Kidney (tissue), 14 donors: Measurements from ENCODE around the gene ESRRB. TPM values are rescaled to one million over a fixed set of nuclear protein-coding genes. Genes with fewer than 3 reads are reported as not detected.

Experiments
- DNase-seq, 5 donors: peaks; one replicate each; pipeline ENCODE4 v3.0.0-alpha.2; 2013 to 2020
- FAIRE-seq: peaks from 2 replicates; lab custom pipeline; 2012; peaks lifted over from hg19 to GRCh38; lab: Jason Lieb, UNC
- H3K27ac ChIP-seq, 2 donors: one replicate each; pipeline ENCODE4 v1.7.0; 2013; ENCODE audit warnings: low read depth in 2 of 2, low read length in 2 of 2, inconsistent platforms in 1 of 2
- H3K27me3 ChIP-seq: one replicate; pipeline ENCODE4 v1.7.1; 2013; ENCODE audit warnings: low read length, inconsistent platforms; ENCODE audit not compliant: control insufficient read depth, insufficient read depth
- H3K36me3 ChIP-seq, 3 donors: one replicate each; pipeline versions ENCODE4 v1.7.0 to v1.7.1; 2013; ENCODE audit warnings: low read length in 3 of 3, control low read depth in 1 of 3, inconsistent platforms in 1 of 3; ENCODE audit not compliant: insufficient read depth in 3 of 3, control insufficient read depth in 2 of 3
- H3K4me1 ChIP-seq, 3 donors: one replicate each; pipeline versions ENCODE4 v1.7.0 to v1.7.1; 2013; ENCODE audit warnings: low read length in 3 of 3, inconsistent platforms in 1 of 3, low read depth in 1 of 3; ENCODE audit not compliant: control insufficient read depth in 2 of 3, insufficient read depth in 2 of 3
- H3K4me3 ChIP-seq, 3 donors: one replicate each; pipeline versions ENCODE4 v1.7.0 to v1.8.1; 2013; ENCODE audit warnings: low read length in 3 of 3, control low read depth in 1 of 3, inconsistent platforms in 1 of 3
- H3K9ac ChIP-seq, 3 donors: one replicate each; pipeline versions ENCODE4 v1.7.0 to v1.7.1; 2013; ENCODE audit warnings: low read length in 3 of 3, control low read depth in 1 of 3, inconsistent platforms in 1 of 3
- H3K9me3 ChIP-seq, 3 donors: one replicate each; pipeline versions ENCODE4 v1.7.0 to v1.7.1; 2013; ENCODE audit warnings: low read length in 3 of 3, control low read depth in 1 of 3, inconsistent platforms in 1 of 3; ENCODE audit not compliant: control insufficient read depth in 2 of 3, insufficient read depth in 1 of 3
- CTCF ChIP-seq: IDR thresholded peaks from 3 replicates; pipeline ENCODE4 v1.5.1; 2012; ENCODE audit warnings: mild to moderate bottlenecking, moderate library complexity, borderline replicate concordance; ENCODE audit not compliant: insufficient read depth; ENCODE audit errors: extremely low read depth
- intact Hi-C: fragments of 100-400 bp; cut with DNase I; formaldehyde crosslinking; loops from one replicate; pipeline ENCODE4 v1.11.1; 2022
- polyA plus RNA-seq: library from polyadenylated mRNA; stranded (reverse); fragments of 350-450 nt; fragmentation: Illumina TruSeq; extraction: RNeasy Lipid Tissue Mini Kit (QIAGEN cat#74804); gene quantifications from one replicate; pipeline ENCODE4 v1.2.3, GENCODE V29; 2014; ENCODE audit warnings: low read depth, low replicate concordance; ENCODE audit not compliant: insufficient read depth
- total RNA-seq: library from RNA; stranded (reverse); fragmentation: NEBNext Ultra II Directional; extraction: Animal tissue kit (Norgen Biotek cat#: 25700); gene quantifications from one replicate; pipeline ENCODE4 v1.2.1, GENCODE V29; 2021
- donor health status: control.
- donor health status: control.
- donor health status: control.
- donor health status: control.
- donor health status: control.
- donor health status: DM: yes; HTN: yes; CAD: no.
- donor health status: Normal renal cell carcinoma (clear cell type).

Gene ESRRB
- total and polyA plus RNA-seq, 2 donors from 2014 or later, result 3.9 to 19.1 TPM

GRCh38 chr14:76350671-76351070, 25.3 kb upstream of the ESRRB start:
- DNase-seq (no peak), FAIRE-seq (no peak)
- Histone ChIP-seq H3K36me3 (no peaks in the 10 kb centered on the region), H3K4me1 (peaks cover 0 to 5% (median 0%) of the 10 kb centered on the region in 3 donors), H3K27ac (no peak overlapping the region), H3K9ac (no peak overlapping the region), H3K4me3 (no peak overlapping the region), H3K9me3 (no peaks in the 10 kb centered on the region), H3K27me3 (no peaks in the 10 kb centered on the region)
- intact Hi-C loops, result no loop called here
- TF ChIP-seq CTCF, result no peak

GRCh38 chr14:76351941-76352340, 24.0 kb upstream of the ESRRB start:
- intact Hi-C loops, result no loop called here
- TF ChIP-seq CTCF, result no peak
- Histone ChIP-seq H3K9ac (no peak overlapping the region), H3K36me3 (no peaks in the 10 kb centered on the region), H3K4me3 (peak overlapping the region in 1 of 3 donors; percentile 39), H3K4me1 (peaks cover 0 to 5% (median 0%) of the 10 kb centered on the region in 3 donors), H3K27me3 (no peaks in the 10 kb centered on the region), H3K9me3 (no peaks in the 10 kb centered on the region), H3K27ac (no peak overlapping the region)
- FAIRE-seq (no peak), DNase-seq (no peak)

- intact Hi-C loops, result no loop called here
- no peak for FAIRE-seq
Measured at GRCh38 chr14:76352639-76353281, 23.2 kb upstream of the ESRRB start.

More at GRCh38 chr14:76352639-76353281, 23.2 kb upstream of the ESRRB start:
- H3K4me1 ChIP-seq, result peaks cover 0 to 5% (median 0%) of the 10 kb centered on the region in 3 donors
- H3K4me3 ChIP-seq, result peak overlapping the region in 1 of 3 donors; percentile 39
- peak; percentile 90 for TF ChIP-seq CTCF
- no peaks in the 10 kb centered on the region for H3K27me3 ChIP-seq
- no peaks in the 10 kb centered on the region for H3K36me3 ChIP-seq
- peak in 4 of 5 donors; percentile 75 to 87 (median 78) for DNase-seq
- no peak overlapping the region for H3K27ac ChIP-seq
- no peaks in the 10 kb centered on the region for H3K9me3 ChIP-seq
- H3K9ac ChIP-seq, result no peak overlapping the region
